GM12892 (cell line): ENCODE results near the gene CPPED1.
"Not testable (repeated sequence)": the region's sequence is repeated elsewhere in the genome, so short reads cannot be mapped to it uniquely, and the experiment has no call there.

Experiments used
- DNase-seq: peaks from one replicate; pipeline ENCODE4 v3.0.0; 2011; ENCODE audit not compliant: insufficient read length
- FAIRE-seq: peaks from 2 replicates; lab custom pipeline; 2011; peaks lifted over from hg19 to GRCh38; lab: Jason Lieb, UNC
- POLR2A ChIP-seq: IDR thresholded peaks from 2 replicates; pipeline ENCODE4 v1.6.1; 2011; ENCODE audit warnings: low read depth, low read length, control low read depth
- POLR2AphosphoS5 ChIP-seq: IDR thresholded peaks from 2 replicates; pipeline ENCODE4 v1.6.1; 2011; ENCODE audit warnings: low read depth, low read length, control low read depth
- TAF1 ChIP-seq: IDR thresholded peaks from 2 replicates; pipeline ENCODE4 v1.6.1; 2011; ENCODE audit warnings: low read depth, mild to moderate bottlenecking, control low read depth, low read length, borderline replicate concordance

The CPPED1 gene

DNA sequence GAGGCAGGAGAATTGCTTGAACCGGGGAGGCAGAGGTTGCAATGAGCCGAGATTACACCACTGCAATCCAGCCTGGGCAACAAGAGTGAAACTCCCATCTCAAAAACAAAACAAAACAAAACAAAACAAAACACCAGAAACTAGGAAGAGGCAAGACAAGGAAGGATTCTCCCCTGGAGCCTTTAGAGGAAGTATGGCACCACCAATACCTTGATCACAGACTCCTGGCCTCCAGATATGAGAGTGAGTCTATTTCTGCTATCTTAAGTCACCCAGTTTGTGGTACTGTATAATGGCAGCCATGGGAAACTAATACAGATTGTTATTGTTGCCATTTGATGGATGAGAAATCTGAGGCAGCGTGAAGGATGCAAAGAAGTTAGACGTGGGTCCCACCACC is 14.6 kb upstream of the CPPED1 start:
- DNase-seq, result no peak
- no peak for FAIRE-seq
- TF ChIP-seq TAF1 (no peak), POLR2AphosphoS5 (no peak), POLR2A (no peak)

DNA sequence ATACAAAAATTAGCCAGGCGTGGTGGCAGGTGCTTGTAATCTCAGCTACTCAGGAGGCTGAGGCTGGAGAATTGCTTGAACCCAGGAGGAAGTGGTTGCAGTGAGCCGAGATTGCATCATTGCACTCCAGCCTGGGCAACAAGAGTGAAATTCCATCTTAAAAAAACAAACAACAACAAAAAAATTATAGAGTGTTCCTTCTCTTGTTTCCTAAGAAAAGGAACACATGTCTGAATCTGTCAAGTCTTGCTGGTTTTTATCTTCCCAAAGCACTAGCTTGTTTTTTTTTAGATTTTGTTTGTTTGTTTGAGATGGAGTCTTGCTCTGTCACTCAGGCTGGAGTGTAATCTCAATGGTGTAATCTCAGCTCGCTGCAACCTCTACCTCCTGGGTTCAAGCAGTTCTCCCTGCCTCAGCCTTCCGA is 13.1 kb upstream of the CPPED1 start:
- FAIRE-seq, DNase-seq: not testable (repeated sequence)

DNA sequence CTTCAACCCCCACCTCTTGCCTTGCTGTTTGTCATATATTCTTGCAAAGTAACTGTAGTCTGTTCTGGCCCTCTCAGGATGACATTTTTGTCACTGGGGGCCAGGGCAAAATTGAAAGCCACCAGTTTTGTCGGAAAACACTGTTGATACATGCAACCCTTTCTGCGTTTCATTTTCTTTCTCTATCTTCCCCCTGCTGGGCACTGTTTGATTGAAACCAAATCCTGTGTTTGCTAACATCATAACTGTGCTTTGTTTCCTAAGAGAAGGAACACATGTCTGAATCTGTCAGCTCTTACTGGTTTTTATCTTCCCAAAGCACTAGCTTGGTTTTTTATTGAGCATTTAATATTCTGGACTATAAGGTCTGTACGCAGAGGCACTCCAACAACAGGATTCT is 11.7 kb upstream of the CPPED1 start:
- DNase-seq (no peak), FAIRE-seq (no peak)
- TF ChIP-seq TAF1 (no peak), POLR2AphosphoS5 (no peak)

DNA sequence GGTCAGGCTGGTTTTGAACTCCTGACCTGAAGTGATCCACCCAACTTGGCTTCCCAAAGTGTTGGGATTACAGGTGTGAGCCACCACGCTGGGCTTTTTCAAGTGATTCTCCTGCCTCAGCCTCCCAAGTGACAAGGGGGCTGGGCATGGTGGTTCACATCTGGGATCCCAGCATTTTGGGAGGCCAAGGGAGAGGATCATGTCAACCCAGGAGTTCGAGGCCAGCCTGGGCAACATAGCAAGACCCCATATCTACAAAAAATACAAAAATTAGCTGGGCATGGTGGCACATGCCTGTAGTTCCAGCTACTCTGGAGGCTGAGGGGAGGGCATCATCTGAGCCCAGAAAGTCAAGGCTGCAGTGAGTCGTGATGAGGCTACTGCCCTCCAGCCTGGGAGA is 10.0 kb upstream of the CPPED1 start:
- not testable (repeated sequence) for DNase-seq, FAIRE-seq

DNA sequence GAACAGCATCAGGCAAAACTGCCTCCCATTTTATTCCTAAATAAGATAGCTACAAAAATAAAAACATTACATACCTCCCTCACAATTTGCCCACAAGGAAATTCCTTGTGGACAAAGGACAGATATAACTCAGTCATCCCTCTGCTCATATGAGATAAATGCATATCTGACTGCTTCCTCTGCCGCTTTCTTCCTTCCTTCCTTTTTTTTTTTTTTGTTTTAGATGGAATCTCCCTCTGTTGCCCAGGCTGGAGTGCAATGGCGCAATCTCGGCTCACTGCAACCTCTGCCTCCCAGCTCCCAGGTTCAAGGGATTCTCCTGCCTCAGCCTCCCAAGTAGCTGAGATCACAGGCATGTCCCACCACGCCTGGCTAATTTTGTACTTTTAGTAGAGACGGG is 9.6 kb upstream of the CPPED1 start:
- DNase-seq, FAIRE-seq: not testable (repeated sequence)

DNA sequence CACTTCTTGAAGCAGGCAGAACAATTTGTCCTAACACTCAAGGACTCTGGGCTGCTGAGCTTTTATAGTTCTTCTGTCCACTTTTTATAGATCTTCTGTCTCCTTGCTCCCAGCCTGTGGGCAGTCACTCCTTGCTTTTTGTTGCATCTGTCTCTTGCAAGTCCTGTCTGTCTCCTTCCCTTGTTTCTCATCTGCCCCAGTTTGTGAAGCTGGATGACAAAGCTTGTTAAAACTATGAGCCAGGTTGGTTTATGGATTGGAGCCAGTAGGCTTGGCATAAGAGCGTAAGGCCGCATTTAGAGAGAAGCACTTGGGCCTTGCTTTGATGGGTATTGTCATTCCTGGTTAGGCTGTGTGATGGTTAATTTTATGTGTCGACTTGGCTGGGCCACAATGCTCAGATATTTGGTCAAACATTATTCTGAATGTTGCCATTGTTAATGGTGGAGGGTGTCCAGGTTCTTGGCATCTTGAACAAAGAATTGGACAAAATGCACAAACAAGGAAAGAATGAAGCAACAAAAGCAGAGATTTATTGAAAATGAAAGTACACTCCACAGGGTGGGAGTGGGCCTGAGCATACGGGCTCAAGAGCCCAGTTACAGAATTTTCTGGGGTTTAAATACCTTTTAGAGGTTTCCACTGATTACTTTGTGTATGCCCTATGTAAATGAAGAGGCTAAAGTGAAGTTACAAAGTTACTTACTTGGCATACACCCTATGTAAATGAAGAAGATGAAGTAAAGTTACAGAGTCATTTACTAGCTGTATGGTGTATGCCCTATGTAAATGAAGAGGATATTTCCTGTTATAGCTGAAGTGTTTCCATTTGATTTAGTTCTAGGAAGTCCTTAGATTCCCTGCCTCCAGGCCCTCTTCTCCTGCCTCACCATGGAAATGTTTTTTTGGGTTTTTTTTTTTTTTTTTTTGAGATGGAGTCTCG is 8.0 kb upstream of the CPPED1 start:
- FAIRE-seq, result no peak
- no peak for DNase-seq
- TF ChIP-seq POLR2A, result no peak

DNA sequence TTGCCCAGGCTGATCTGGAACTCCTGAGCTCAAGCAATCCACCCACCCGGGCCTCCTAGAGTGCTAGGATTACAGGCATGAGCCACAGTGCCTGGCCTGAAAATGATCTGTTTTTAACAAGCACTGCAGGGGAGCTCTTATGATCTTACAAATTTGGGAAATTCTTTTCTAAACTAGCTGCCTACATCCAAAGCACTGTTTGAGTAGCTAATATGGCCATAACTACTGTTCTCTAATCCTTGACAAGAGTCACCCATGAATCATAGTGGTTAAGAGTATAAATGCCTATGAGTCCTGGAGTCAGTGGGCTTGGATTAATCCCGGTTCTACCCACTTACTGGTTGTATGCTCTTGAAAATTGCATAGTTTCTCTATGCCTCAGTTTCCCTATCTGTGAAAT is 1.4 kb upstream of the CPPED1 start:
- no peak for FAIRE-seq
- TF ChIP-seq POLR2AphosphoS5 (no peak), TAF1 (no peak), POLR2A (no peak)
- DNase-seq, result no peak

DNA sequence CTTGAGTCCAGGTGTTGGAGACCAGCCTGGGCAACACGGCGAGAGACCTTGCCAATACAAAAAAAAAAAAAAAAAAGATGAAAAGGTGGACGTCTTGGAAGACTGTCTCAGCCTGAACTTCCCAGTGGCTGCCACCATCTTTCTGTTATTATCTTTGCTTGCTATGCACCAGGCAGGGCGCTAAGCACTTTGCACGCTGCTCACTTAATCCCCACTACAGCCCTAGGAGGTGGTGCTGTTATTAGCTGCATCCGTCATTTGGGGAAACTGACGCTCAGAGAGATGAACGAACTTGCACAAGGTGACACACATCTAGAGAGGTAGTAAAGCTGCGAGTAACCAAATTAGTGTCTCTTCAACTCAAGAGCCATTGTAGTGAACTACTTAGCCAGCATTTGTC is 708 bp upstream of the CPPED1 start:
- FAIRE-seq, result no peak
- no peak for DNase-seq
- TF ChIP-seq POLR2AphosphoS5 (no peak), TAF1 (no peak), POLR2A (no peak)

DNA sequence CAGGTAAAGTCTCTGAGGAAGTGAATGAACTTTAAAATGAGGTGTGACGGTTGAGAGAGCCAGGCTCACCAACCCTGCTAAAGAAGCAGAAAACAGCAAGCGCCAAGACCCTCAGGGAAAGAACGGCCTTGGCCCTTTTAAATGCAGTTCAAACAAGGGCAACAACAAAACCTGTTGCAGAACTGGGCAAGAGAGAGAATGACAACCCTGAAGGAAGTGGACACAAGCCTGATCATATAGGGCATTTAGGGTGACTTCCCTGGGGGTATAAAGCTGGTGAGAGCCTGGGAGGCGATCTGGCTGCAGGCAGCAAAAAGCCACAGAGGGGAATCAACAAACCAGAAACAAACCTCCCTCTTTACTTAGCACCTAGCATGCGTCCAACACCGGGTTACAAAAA is 1.0 kb downstream of the CPPED1 start:
- FAIRE-seq (no peak), DNase-seq (no peak)

DNA sequence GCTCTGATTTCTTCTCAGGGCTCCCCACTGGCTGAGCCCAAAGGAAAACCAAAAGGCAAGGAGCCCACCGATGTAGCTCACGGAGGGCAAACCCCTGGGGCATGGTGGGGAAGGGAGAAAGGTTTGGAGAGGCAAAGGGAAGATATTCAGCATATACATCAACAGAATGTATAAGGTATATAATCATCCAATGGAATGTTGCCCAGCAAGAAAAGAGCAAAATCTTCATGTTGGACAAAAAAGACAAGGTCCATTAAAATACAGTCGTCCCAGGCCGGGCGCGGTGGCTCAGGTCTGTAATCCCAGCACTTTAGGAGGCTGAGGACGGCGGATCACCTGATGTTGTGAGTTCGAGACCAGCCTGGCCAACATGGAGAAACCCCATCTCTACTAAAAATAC is 1.6 kb downstream of the CPPED1 start:
- DNase-seq (no peak), FAIRE-seq (no peak)
- TF ChIP-seq POLR2A (no peak), TAF1 (no peak)

More for the DNA sequence above, 1.0 kb downstream of the CPPED1 start:
- TF ChIP-seq TAF1 (no peak), POLR2AphosphoS5 (no peak), POLR2A (no peak)

DNA sequence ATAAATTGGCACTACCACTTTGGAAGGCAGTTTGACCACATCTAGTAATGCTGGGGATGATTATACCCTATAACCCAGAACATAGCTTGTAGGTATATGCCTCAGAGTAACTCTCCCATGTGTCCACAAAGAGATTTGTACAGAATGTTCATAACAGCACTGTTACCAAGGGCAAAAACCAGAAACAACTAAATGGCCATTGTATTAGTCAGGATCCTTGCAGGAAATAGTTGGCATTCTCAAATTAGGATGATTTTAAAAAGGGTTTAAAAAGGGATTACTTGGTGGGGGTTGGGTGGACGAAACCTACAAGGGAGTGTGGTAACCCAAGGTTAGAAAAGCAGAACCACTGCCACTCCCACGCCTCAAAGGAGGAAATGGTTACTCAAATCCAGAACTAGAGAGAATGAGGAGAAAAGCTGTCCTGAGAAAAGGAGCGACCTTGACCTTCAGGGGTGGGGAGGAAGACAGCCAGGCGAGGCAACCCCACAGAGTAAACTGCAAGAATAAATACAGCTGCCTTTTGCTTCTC is 2.1 kb downstream of the CPPED1 start:
- no peak for TF ChIP-seq TAF1
- no peak for TF ChIP-seq POLR2AphosphoS5
- 0 out of 2 replicates have a peak, but pooled peaks have one; percentile 44 for TF ChIP-seq POLR2A
- peak; percentile 24 for FAIRE-seq
- DNase-seq, result peak; percentile 38

DNA sequence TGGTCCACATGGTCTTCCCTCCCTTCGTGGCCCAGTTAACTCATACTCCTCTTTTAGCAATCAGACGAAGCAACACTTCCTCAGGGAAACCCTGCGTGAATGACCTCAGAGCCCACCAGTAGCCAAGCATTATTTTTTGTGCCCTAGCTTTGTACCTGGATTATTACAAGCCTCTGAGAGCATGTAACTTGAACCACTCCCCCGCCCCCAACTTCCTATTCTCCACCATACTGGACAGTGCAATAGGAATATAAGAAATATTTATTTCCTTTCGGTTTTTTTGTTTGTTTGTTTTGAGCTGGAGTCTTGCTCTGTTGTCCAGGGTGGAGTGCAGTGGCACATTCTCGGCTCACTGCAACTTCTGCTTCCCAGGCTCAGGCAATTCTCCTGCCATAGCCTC is 2.9 kb downstream of the CPPED1 start:
- TF ChIP-seq TAF1 (no peak), POLR2A (no peak), POLR2AphosphoS5 (no peak)
- no peak for DNase-seq
- no peak for FAIRE-seq

DNA sequence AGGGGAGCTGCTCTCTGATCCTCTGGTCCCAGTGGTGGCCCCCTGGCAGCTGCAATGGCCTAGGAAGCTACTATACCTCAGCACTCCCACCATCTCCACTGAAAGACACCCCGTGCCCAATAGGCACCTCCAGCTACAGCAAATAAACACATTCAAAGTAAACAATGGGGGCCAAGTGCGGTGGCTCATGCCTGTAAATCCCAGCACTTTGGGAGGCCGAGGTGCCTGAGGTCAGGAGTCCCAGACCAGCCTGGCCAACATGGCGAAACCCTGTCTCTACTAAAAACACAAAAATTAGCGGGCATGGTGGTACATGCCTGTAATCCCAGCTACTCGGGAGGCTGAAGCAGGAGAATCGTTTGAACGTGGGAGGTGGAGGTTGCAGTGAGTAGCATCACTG is 3.7 kb downstream of the CPPED1 start:
- FAIRE-seq, DNase-seq: not testable (repeated sequence)
